ENCODE measurements around the gene ADGRG6.

DNA sequence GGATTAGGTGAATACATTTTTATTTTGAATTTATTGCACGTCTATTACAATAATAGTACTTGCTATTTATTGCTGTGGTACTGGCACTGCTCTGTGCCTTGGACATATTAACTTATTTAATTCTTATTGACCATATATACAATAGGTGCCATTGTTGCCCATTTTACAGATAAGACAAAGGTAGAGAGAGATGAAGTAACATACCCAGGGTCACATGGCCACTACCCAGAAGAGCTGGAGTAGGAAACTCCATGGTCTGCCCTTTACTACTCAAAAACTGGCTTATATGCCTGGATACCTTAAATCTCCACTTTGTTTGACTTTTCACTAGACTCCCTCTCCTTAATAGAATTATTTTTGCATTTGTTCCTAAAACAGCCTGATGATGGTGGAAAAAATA lies 67.5 kb downstream of the ADGRG6 start:
- TF ChIP-seq, protein P1, sequence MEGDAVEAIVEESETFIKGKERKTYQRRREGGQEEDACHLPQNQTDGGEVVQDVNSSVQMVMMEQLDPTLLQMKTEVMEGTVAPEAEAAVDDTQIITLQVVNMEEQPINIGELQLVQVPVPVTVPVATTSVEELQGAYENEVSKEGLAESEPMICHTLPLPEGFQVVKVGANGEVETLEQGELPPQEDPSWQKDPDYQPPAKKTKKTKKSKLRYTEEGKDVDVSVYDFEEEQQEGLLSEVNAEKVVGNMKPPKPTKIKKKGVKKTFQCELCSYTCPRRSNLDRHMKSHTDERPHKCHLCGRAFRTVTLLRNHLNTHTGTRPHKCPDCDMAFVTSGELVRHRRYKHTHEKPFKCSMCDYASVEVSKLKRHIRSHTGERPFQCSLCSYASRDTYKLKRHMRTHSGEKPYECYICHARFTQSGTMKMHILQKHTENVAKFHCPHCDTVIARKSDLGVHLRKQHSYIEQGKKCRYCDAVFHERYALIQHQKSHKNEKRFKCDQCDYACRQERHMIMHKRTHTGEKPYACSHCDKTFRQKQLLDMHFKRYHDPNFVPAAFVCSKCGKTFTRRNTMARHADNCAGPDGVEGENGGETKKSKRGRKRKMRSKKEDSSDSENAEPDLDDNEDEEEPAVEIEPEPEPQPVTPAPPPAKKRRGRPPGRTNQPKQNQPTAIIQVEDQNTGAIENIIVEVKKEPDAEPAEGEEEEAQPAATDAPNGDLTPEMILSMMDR (conservative IDR thresholded peaks at IDR 0.05; ENCODE audit: low read depth, low read length), result no peak
- TF ChIP-seq EZH2 (IDR thresholded peaks at IDR 0.05; ENCODE audit: borderline replicate concordance, low read depth, low read length, poor library complexity, severe bottlenecking), result no peak

Measured in A673 (cell line).